Right atrium auricular region (tissue), 2 donors: ENCODE results near the gene ACTN4. TPM values are rescaled to one million over a fixed set of nuclear protein-coding genes. Genes with fewer than 3 reads are reported as not detected.
"Not testable (repeated sequence)": the region's sequence is repeated elsewhere in the genome, so short reads cannot be mapped to it uniquely, and the experiment has no call there.

Experiments used
- DNase-seq: peaks from one replicate; pipeline ENCODE4 v3.0.0-alpha.2; 2019; ENCODE audit warnings: low spot score
- H3K27ac ChIP-seq, 2 donors: fragments of 200-600 bp; sonication (generic); 1 replicate in 1 of 2; 2 replicates in 1 of 2; pipeline ENCODE4 v1.5.1; 2016 to 2019
- H3K27me3 ChIP-seq, 2 donors: fragments of 200-600 bp; sonication (generic); one replicate each; pipeline versions ENCODE4 v1.5.1 to v1.6.0; 2017 to 2019
- H3K36me3 ChIP-seq: fragments of 200-600 bp; sonication (generic); one replicate; pipeline ENCODE4 v1.5.1; 2016
- H3K4me1 ChIP-seq, 2 donors: fragments of 200-600 bp; sonication (generic); one replicate each; pipeline versions ENCODE4 v1.5.1 to v1.6.0; 2017 to 2019
- H3K4me3 ChIP-seq, 2 donors: fragments of 200-600 bp; sonication (generic); 1 replicate in 1 of 2; 2 replicates in 1 of 2; pipeline ENCODE4 v1.5.1; 2017 to 2019; ENCODE audit warnings: mild to moderate bottlenecking in 1 of 2, moderate library complexity in 1 of 2
- H3K9me3 ChIP-seq, 2 donors: fragments of 200-600 bp; sonication (generic); one replicate each; pipeline ENCODE4 v1.5.1; 2019
- total RNA-seq, 2 donors: library from RNA; depleted of rRNA; stranded (reverse); fragments of >200 nt; gene quantifications; one replicate each; pipeline ENCODE4 v1.1.0, GENCODE V29; 2016
- TF ChIP-seq, protein P1 (sequence below), 2 donors: fragments of 200-600 bp; sonication (generic); IDR thresholded peaks; one replicate each; pipeline ENCODE4 v1.5.1; 2019; ENCODE audit warnings: antibody characterized with exemption in 2 of 2

Gene ACTN4
- total RNA-seq, 2 donors from 2014 or later: 115 to 180 TPM

GRCh38 chr19:38763795-38764220, 116.4 kb downstream of the ACTN4 start:
- H3K9me3 ChIP-seq: no peaks in the 10 kb centered on the region
- no peak overlapping the region for H3K4me3 ChIP-seq
- no peak overlapping the region for H3K27ac ChIP-seq
- H3K36me3 ChIP-seq: no peaks in the 10 kb centered on the region
- no peaks in the 10 kb centered on the region for H3K4me1 ChIP-seq
- H3K27me3 ChIP-seq: no peaks in the 10 kb centered on the region
- TF ChIP-seq, protein P1, sequence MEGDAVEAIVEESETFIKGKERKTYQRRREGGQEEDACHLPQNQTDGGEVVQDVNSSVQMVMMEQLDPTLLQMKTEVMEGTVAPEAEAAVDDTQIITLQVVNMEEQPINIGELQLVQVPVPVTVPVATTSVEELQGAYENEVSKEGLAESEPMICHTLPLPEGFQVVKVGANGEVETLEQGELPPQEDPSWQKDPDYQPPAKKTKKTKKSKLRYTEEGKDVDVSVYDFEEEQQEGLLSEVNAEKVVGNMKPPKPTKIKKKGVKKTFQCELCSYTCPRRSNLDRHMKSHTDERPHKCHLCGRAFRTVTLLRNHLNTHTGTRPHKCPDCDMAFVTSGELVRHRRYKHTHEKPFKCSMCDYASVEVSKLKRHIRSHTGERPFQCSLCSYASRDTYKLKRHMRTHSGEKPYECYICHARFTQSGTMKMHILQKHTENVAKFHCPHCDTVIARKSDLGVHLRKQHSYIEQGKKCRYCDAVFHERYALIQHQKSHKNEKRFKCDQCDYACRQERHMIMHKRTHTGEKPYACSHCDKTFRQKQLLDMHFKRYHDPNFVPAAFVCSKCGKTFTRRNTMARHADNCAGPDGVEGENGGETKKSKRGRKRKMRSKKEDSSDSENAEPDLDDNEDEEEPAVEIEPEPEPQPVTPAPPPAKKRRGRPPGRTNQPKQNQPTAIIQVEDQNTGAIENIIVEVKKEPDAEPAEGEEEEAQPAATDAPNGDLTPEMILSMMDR (IDR thresholded peaks at IDR 0.05): no peak
- no peak for DNase-seq

GRCh38 chr19:38765214-38765613, 117.8 kb downstream of the ACTN4 start:
- TF ChIP-seq, protein P1 (IDR thresholded peaks at IDR 0.05): no peak
- H3K4me3 ChIP-seq: no peak overlapping the region
- no peaks in the 10 kb centered on the region for H3K36me3 ChIP-seq
- DNase-seq: no peak
- H3K27ac ChIP-seq: no peak overlapping the region
- no peaks in the 10 kb centered on the region for H3K27me3 ChIP-seq
- peaks cover 0 to 6% of the 10 kb centered on the region in 2 donors for H3K4me1 ChIP-seq
- H3K9me3 ChIP-seq: no peaks in the 10 kb centered on the region

DNA sequence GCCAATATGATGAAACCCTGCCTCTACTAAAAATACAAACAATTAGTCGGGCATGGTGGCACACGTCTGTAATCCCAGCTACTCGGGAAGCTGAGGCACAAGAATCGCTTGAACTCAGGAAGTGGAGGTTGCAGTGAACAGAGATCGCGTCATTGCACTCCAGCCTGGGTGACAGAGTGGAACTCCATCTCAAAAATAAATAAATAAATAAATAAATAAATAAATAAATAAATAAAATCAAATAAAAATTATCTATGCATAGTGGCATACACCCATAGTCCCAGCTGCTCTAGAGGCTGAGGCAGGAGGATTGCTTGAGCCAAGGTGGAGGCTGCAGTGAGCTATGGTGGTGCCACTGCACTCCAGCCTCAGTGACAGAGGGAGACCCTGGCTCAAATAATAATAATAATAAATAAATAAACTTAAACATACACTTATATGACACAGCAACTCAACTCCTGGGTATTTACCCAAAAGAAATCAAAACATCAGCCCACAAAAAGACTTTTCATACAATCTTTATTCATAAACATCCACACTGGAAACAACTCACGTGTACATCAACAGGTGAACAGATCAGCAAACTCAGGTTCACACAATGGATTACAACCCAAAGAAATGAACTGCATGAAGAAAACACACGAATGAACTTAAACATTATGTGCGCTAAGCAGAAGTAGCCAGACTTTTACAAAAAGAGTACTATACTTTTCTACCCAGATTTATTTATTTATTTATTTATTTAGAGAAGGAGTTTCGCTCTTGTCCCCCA, 119.0 kb downstream of the ACTN4 start:
- no peaks in the 10 kb centered on the region for H3K36me3 ChIP-seq
- no peak overlapping the region for H3K4me3 ChIP-seq
- TF ChIP-seq, protein P1 (IDR thresholded peaks at IDR 0.05): no peak
- no peaks in the 10 kb centered on the region for H3K27me3 ChIP-seq
- peaks cover 0 to 7% of the 10 kb centered on the region in 2 donors for H3K4me1 ChIP-seq
- no peaks in the 10 kb centered on the region for H3K9me3 ChIP-seq
- no peak overlapping the region for H3K27ac ChIP-seq
- DNase-seq: no peak

DNA sequence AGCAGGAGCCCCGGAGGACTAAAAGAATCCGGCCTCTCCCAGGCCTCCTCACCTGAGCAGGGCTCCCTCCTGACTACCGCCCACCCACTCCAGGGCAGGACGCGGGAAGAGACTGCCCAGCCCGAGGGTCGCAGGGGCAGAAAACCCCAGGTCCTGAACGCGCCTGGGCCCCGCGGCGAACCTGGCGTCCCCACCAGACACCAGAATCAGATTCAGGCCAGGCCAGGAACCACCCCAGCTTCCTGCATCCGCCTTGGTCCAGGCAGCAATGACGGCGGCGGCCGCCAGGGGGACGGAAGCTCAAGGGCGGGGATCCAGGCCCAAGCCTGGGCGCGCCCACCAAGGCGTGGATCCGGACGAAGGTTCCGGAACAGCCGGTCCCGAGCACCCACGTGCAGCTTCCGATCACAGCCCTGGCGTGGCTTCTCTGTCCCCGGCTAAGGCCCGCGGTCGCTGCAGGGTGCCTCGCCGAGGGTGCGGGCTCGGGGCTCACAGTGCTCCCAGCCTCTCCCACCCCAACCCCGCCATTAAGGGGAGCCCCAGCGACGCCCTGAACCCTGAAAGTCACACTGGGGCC, 122.3 kb downstream of the ACTN4 start:
- peak overlapping the region in 1 of 2 donors; percentile 49 for H3K4me3 ChIP-seq
- no peaks in the 10 kb centered on the region for H3K36me3 ChIP-seq
- no peaks in the 10 kb centered on the region for H3K9me3 ChIP-seq
- peak; percentile 91 for DNase-seq
- H3K27me3 ChIP-seq: no peaks in the 10 kb centered on the region
- TF ChIP-seq, protein P1 (IDR thresholded peaks at IDR 0.05): peak; percentile 55 to 95
- H3K4me1 ChIP-seq: peaks cover 0 to 7% of the 10 kb centered on the region in 2 donors
- H3K27ac ChIP-seq: peak overlapping the region; percentile 61 to 64

DNA sequence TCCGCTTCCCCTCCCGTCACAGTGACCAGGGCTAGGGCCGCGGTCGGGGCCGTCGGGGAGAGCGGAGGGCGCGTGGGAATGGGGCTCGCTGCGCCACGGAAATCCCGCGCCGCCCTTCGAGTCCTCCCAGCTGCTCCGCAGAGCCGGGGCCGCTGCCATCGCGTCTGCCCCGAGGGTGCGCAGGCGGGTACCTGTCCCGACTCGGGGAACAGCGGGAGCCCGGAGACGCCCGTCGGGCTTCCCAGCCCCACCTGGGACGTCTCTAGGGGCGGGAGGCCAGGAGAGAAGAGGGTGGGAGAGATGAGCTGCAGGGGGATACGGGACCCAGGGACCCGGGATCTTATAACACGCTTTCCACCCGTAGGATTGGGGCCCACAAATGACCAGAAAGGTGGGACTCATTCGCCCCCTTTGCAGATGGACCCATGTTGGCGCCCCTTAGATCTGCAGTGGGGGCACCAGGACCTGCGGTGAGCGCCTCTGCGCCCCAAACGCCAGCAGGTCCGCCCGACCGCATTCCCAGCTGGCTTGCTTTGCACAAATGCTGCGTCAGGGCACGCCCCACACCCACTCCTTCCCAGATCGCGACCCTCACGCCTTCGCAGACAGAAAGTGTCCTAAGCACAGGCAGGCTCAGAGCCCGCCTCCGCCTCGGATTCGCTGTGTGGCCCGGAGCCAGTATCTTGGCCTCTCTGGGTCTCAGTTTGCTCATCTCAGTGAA, 122.9 kb downstream of the ACTN4 start:
- DNase-seq, H3K4me1 ChIP-seq, H3K27me3 ChIP-seq, H3K9me3 ChIP-seq, H3K36me3 ChIP-seq: not testable (repeated sequence)
- H3K4me3 ChIP-seq: peak overlapping the region in 1 of 2 donors; percentile 49
- peak overlapping the region in 1 of 2 donors; percentile 64 for H3K27ac ChIP-seq

DNA sequence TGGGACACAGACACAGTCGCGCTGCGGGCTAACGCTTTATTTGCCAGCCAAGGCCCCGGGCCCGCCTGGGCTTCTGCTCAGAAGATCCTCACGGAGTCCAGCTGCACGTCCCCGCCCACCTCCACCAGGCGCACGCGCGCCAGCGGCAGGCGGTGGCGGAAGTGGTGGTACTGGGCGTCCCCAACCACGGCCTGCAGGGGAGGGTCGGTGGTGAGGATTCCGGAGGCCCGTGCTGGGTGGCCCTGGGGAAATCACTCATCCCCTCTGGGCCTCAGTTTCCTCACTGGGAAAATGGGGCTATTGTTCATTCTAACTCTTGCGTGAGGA, 123.5 kb downstream of the ACTN4 start:
- H3K27ac ChIP-seq, H3K27me3 ChIP-seq, H3K9me3 ChIP-seq, DNase-seq, H3K36me3 ChIP-seq, H3K4me1 ChIP-seq: not testable (repeated sequence)
- peak overlapping the region in 1 of 2 donors; percentile 32 for H3K4me3 ChIP-seq

DNA sequence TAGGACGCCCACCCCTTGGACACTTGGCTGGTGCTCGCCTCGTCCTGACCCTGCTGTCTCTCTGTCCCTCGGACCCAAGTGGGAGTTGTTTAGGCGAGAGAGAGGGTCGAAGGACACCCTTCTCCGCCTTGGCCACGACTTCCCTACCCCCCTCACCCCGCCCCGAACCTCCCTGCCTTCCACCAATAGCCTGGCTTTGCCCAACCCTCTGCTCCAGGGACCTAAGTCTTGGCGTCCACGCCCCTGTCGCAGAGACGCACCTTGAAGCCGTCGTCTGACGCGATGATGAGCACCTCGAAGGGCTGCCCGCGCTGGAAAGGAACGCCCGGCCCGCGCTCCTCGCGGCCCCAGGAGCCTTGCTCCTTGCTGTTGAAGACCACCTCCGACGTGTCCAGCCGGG, 124.1 kb downstream of the ACTN4 start:
- not testable (repeated sequence) for H3K4me3 ChIP-seq, H3K36me3 ChIP-seq, H3K9me3 ChIP-seq, DNase-seq, H3K27ac ChIP-seq, H3K27me3 ChIP-seq, H3K4me1 ChIP-seq
